K562 (cell line): Measurements from ENCODE around the gene SLC39A11. TPM values are rescaled to one million over a fixed set of nuclear protein-coding genes. Genes with fewer than 3 reads are reported as not detected.

Experiments used
- DACH1 ChIP-seq: fragments of 450-650 bp; IDR thresholded peaks from 2 replicates; pipeline ENCODE4 v1.6.1; 2018; ENCODE audit not compliant: partially characterized antibody
- ETV5 ChIP-seq: sonication (generic); formaldehyde crosslinking; IDR thresholded peaks from 2 replicates; pipeline ENCODE4 v1.4.0; 2020; ENCODE audit warnings: low read depth, mild to moderate bottlenecking, missing genetic modification reagents
- FOXK2 ChIP-seq, 2 experiments: fragments of 450-650 bp; IDR thresholded peaks in 1 of 2; conservative IDR thresholded peaks in 1 of 2; 2 replicates each; pipeline ENCODE4 v1.6.1; 2016; ENCODE audit warnings: low read depth in 2 of 2, mild to moderate bottlenecking in 1 of 2
- MXD1 ChIP-seq: fragments of 250-450 bp; sonication (Bioruptor Pico); IDR thresholded peaks from 2 replicates; pipeline ENCODE4 v1.8.0; 2021; ENCODE audit warnings: borderline replicate concordance, mild to moderate bottlenecking, moderate library complexity; ENCODE audit not compliant: poor library complexity, severe bottlenecking
- ZBTB40 ChIP-seq, 2 experiments: fragments of 450-650 bp in 1 of 2; sonication (generic) in 1 of 2; formaldehyde crosslinking in 1 of 2; IDR thresholded peaks; 2 replicates each; pipeline versions ENCODE4 v1.7.1 to v1.9.0; 2016 to 2022; ENCODE audit warnings: inconsistent platforms in 1 of 2, mild to moderate bottlenecking in 1 of 2, missing genetic modification reagents in 1 of 2
- ZKSCAN8 ChIP-seq: fragments of 200-800 bp; sonication (Bioruptor generic); IDR thresholded peaks from 2 replicates; pipeline ENCODE4 v1.6.1; 2016; ENCODE audit warnings: missing genetic modification characterization, missing compliant biosample characterization
- polyA plus RNA-seq, 8 experiments: library from polyadenylated mRNA; depleted of rRNA in 4 of 8; stranded (reverse) in 5 of 8; unstranded in 3 of 8; fragments of >200 nt; fragmentation: Nextera tagmentation in 2 of 8; fragmentation: Illumina TruSeq in 1 of 8; extraction: Ambion mirVana in 2 of 8; extraction: Trizol in 1 of 8; gene quantifications; 2 replicates each; pipeline versions ENCODE4 v1.2.1 to v1.2.3, GENCODE V29; 2011 to 2014; ENCODE audit warnings: inconsistent platforms in 1 of 8, missing spikeins in 1 of 8
- total RNA-seq, 7 experiments: library from RNA; depleted of rRNA in 6 of 7; stranded (reverse); fragments of >200 nt in 6 of 7; fragmentation: Illumina TruSeq in 2 of 7; extraction: Trizol in 2 of 7; gene quantifications; 2 replicates each; pipeline versions ENCODE4 v1.2.1 to v1.2.3, GENCODE V29; 2011 to 2021; ENCODE audit warnings: low replicate concordance in 1 of 7

Gene SLC39A11
- total and polyA plus RNA-seq, 9 of the 15 experiments (the other 6 are each of a cell fraction or from before 2014, with no cell fraction given), result 10.5 to 26.4 (median 13.4) TPM

DNA sequence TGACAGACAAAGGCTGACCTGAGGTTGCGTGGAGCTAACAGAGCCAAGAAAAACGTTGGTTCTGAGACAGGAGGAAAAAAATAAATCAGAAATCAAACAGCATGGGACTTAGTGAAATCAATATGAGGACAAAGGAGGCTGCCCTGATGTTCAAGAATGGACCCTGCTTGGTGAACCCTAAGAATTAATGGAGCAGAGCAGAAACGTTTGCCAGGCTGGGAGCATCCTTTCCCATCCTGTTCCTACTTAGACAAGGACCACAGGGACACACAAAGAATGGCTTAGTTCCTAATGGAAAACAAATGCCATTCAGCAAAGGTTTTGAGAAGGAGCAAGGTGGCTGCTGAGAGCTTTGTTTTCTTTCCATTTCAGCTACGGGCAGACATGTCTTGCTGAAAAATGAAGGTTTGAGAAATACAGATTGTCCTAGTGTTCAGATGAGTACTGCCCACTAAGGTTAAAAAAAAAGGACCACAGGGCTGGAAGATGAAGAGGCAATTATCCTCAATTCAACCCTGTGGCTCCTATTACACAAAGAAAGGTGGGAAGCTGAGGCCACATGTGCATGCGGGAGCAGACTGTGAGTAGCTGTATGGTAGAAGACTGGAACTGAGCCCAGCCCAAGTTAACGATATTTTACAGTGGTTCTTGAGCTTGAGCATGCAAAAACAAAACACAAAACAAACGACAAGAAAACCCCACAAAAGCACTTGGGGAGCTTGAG is 230.1 kb downstream of the SLC39A11 start (continued):
- TF ChIP-seq FOXK2 (conservative IDR thresholded peaks at IDR 0.05 in 1 of 2, IDR thresholded peaks at IDR 0.05 in 1 of 2; ENCODE audit: low read depth in 2 of 2) (no peak), MXD1 (CRISPR knock-in tag) (no peak), ZBTB40 (IDR thresholded peaks at IDR 0.05) (no peak), ZBTB40 (CRISPR knock-in tag; IDR thresholded peaks at IDR 0.05) (no peak), ETV5 (no peak), ZKSCAN8 (no peak), DACH1 (no peak)
